Ureter (tissue), 1 donor: ENCODE data around the gene NUDT13. TPM values are rescaled to one million over a fixed set of nuclear protein-coding genes. Genes with fewer than 3 reads are reported as not detected.

ENCODE experiments used
- DNase-seq: peaks from one replicate; pipeline ENCODE4 v3.0.0-alpha.2; 2020; ENCODE audit warnings: low spot score
- total RNA-seq: library from RNA; stranded (reverse); gene quantifications from one replicate; pipeline ENCODE4 v1.2.4, GENCODE V29; 2023
- donor health status: DM: yes; HTN: yes; CAD: no.

NUDT13 gene
- total RNA-seq: 2.5 TPM

DNA sequence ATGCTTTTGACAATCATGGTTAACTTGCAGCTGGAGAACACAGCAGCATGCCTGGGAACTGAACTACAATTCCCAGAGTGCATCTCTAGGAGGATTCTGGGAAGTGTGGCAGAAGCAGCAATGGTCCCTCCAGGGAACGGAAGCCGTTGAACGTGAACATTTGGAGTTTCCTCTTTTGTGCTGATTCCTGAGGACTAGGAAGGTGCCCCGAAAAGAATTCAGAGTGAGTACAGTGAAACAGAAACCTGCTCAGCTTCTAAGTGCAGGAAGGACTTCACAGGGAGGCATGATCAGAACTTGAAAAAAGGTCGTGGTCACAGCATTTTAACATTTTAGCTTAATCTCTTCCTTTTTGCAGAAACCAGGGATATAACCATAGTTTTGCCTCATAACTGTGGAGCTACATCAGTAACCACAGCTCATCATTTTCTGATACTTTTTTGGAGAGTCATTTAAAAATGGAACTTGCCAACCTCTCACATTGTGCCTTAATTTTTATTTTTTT lies at the start of gene NUDT13:
Gene NUDT13 (plus strand): TSS at position 111 of the 505 bp plus-strand sequence. CDS start 3,911 bp downstream, outside the sequence.
- DNase-seq: peak; percentile 81

DNA sequence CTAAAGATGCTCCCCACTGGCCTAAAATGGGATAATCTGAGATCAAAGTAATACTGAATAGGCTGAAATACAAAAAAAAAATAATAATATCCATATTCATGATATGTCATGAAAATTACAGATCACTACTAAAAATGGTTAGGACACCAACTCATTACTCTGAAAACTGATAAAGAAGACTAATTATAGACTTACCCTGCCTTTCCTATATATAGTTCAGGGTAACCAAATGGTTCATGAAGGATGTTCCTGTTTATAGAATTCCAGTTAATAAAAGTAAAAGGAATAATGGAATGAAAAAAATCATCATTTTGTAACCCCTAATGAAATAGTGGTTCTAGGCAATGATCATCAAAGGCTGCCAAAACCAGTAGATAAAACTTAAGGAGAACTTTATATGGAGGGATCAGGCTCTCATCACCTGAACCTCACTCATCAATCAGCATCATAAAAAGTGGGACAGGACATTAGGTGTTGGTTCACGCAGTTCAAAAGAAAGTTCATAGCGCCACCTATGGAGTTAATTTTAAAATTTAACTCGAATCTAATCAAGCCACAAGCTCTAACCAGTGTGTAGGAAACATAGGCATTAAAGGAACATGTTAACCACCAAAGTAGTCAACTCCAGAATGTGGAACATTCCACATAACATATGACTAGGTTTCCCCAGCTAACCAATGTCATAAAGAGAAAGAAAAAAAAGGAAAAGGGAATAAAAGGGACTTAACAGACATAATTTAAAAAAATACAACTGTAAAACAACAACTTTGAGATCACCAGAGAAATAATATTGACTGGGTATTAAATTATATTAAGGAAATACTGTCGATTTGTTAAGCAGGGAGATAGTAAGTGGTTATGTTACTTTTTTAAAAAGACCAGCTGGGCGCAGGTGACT lies 49.3 kb upstream of the NUDT13 start:
- no peak for DNase-seq

DNA sequence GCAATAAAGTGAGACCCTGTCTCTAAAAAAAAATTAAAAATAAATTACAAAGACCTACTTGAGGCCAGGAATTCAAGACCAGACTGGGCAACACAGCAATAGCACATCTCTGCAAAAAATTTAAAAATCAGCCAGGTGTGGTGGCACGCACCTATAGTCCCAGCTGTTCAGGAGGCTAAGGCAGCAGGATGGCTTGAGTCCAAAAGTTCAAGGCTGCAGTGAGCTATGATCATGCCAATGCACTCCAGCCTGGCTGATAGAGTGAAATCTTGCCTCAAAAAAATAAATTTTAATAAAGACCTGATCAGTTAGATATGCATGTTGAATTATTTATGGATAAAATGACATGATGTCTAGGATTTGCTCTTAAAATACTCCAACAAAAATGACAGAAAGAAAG lies 48.5 kb upstream of the NUDT13 start:
- no peak for DNase-seq

DNA sequence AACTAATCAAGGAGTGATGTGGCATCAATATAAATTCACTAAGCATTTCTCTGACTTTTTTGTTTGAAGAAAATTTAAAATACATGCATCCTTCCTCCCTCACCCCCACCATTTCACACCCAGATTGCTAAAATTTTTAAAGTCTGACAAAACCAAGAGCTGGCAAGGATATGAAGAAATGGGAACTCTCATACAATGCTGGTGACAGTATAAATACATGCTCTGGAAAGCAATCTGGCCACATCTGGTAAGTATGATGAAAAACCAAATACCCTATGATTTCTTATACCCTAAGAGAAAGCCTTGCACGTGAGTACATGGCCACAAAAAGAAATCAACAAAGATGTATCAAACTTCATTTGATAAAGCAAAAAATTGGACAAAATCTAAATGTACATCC lies 44.8 kb upstream of the NUDT13 start:
- no peak for DNase-seq

DNA sequence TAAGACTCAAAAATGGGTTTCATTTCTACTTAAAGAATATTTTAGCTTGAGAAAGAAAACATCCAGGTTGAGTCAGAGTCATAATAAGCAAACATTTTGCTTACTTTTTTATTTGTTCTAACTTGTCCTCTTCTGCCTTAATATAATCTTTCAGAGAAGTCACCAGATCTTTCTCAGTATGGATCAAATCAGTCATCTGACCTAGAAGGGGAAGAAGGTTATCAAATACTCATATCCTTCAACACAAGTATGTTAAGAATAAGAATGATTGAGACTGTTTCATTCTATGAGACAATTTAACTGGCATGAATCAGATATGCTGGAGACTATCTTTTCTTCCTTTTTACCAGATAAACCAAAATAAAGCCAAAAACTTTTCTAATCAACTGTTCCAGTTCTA lies 36.6 kb upstream of the NUDT13 start:
- no peak for DNase-seq

GRCh38 chr10:73075829-73076228 lies 34.4 kb upstream of the NUDT13 start:
- DNase-seq: no peak

DNA sequence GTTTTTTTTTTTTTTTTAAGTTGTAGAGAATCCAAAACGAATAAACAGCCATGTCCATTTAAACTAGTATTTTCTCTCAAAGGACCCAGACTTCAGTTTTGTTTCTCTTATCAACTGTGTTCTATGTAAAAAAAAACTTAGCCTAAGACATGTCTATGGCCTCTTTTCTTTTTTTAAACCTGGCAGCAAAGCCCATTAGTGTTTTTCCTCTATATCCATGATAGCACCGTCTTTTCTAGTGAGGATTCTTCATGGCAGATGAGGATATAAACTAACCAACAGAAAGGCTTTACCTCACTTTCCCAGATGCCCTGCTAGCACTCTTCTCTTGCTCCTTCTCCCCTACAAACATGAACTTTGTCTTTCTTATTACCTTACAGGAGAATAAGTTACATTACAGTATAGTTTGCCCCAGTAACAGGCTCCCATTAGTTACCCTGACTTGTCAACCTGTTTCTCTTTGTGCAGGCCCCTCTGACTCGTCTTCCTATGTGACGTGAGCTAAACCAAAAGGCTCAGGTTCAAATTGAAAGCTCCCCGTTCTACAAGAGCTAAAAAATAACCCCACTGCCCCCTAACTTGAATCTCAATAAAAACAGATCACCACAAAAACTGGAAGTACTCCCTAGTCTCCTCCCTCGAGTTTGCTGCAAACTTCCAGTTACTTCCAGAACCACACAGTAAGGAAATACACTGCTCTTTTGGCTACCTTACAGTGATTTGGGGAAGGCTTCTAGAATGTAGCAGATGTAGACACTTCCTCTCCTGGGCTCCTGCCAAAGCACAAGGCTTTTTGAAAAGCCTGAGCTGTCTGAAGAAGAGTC lies 33.7 kb upstream of the NUDT13 start:
- DNase-seq: no peak

- DNase-seq: no peak
These were observed 30.3 kb upstream of the NUDT13 start for GRCh38 chr10:73079779-73080541.

- no peak for DNase-seq
These were observed 27.0 kb upstream of the NUDT13 start for GRCh38 chr10:73083221-73083620.

- DNase-seq: no peak
These were observed 26.0 kb upstream of the NUDT13 start for GRCh38 chr10:73084209-73084608.

GRCh38 chr10:73086816-73087215 lies 23.4 kb upstream of the NUDT13 start:
- no peak for DNase-seq

DNA sequence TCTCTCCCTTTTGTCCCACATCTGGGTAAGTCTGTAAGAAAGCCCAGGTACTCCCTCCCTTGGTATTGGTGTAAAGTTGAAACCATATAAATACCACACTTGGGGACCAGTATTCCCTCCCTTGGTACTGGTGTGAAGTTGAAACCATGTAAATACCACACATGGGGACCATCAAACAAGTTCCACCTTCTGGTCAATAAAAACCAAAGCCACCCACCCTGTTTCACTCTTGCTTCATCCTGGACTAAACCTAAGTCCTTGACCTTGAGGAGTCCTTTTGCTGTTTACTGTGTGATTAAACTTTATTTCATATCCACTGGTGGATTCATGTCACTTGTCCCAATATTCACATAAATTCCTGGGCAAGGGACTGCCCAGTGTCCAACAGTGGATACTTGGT lies 22.0 kb upstream of the NUDT13 start:
- DNase-seq: no peak

- DNase-seq: no peak
These were observed 17.4 kb upstream of the NUDT13 start for GRCh38 chr10:73092830-73093229.

DNA sequence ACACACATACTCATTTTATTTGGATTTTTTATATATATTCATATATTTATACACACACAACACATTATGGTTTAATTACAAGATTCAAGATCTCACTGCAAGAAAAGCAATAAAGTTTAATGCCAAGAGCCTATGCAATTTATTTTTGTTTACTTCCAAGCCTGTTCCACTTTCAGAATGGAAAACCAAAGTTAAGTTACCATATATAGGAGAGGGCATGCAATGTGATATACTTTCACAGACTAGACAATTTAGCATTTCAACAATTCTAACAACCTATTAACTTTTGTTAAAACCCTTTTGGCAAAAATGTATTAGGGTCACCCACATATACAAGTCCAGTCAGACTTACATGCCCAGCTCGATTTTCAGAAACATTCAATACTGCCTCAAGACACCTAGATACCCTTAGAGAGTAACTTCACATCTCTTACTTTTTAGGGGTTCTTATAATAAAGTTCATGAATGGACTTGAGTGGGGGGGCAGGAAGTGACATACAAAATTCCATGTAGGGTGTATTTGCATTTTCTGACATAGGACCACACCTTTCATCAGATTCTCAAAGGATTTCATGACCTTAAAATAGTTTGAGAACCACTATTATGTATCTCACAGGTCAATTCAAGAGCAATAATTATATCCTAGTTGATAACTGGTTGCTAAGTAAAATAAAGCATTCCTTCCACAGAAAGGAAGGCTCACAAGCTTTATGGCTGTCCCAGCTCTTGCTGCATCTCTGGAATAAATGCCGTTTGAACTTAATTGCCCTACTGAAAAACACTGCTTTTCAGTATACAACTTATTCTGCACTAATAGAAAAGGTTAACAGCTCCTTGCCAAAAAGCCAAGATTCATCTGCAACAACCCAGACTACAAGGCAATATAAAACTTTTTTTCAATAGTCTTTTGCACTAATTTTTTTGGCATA lies 16.1 kb upstream of the NUDT13 start:
- DNase-seq: no peak

DNA sequence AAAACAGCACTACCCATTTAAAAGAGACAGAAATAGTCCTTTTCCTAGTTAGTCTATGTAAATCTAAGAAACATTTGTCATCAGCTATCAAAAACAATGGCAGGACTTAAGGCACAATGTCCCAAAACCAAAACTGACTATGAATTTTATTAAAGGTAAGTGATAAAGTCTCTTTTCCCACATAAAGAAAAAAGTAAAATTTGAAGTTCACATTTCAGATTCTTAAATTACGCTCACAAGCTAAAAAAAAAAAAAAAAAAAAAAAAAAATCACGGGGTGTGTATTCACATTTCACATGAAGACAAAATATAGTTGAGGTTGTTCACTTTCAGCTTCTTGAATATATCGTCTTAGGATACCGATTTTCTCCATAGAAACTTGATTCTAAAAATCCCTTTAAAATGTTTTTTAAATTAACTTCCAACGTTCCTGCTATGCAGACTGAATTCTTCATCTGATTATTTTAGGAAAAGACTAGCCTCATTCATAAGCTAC lies 15.2 kb upstream of the NUDT13 start:
- no peak for DNase-seq

DNA sequence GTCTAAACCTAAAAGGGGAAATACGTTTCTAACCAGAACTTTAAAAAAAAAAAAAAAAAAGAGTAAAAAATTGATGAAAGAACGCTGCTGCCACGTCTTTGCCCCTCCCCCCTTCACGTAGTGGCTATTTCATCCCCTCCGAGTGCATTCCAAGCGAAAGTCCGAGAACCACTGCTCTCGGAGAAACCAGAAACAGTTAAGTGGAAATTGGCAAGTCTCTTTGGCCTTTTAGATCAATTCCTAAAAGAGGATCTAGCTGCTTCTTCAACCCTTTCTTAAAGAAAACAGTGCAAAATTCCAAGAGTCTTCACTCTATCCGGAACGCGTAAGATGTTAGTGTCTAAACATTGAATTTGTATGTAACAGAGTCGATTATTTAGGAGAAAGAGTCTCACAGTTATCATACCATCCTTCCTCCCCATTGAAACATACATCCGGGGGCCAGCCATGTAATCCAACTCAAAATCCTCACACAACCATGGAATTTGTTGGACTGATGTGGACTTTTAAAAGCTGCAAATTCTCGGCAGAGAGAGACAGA lies 14.7 kb upstream of the NUDT13 start:
- DNase-seq: peak; percentile 66

DNA sequence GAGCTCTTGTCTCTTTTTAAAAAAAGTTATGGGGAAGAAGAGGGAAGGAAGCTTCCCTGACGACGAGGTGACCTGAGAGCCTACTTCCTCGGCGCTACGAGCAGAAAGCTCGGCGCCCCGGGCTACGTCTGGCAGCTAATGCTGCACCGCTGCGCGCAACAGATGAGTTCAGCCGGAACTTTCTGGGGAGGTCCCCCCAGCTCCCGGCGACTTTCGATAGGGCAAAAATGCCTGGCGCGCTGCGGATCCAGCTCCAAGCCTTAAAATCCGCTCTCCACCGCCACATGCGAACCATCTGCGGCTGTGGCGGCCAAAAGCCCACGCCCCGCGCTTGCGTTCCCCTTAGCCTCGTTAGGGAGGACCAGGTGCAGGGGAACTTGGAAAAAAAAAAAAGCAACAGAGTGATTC lies 14.2 kb upstream of the NUDT13 start:
- peak; percentile 71 for DNase-seq

GRCh38 chr10:73096449-73097304 lies 13.6 kb upstream of the NUDT13 start, which contains the start of gene P4HA1:
Gene P4HA1, minus strand, starts transcription at chr10:73096866. Its CDS starts 21,983 bp downstream, at chr10:73074883.
- peak; percentile 99 for DNase-seq

GRCh38 chr10:73097305-73097670 lies 13.0 kb upstream of the NUDT13 start:
- DNase-seq: no peak
